ENCODE data around the gene SORCS2. TPM values are rescaled to one million over a fixed set of nuclear protein-coding genes. Genes with fewer than 3 reads are reported as not detected.

The SORCS2 gene
- total and polyA plus RNA-seq, 2 of the 8 experiments (the other 6 are each of a cell fraction or from before 2014, with no cell fraction given), result 0.36 to 1.8 TPM

DNA sequence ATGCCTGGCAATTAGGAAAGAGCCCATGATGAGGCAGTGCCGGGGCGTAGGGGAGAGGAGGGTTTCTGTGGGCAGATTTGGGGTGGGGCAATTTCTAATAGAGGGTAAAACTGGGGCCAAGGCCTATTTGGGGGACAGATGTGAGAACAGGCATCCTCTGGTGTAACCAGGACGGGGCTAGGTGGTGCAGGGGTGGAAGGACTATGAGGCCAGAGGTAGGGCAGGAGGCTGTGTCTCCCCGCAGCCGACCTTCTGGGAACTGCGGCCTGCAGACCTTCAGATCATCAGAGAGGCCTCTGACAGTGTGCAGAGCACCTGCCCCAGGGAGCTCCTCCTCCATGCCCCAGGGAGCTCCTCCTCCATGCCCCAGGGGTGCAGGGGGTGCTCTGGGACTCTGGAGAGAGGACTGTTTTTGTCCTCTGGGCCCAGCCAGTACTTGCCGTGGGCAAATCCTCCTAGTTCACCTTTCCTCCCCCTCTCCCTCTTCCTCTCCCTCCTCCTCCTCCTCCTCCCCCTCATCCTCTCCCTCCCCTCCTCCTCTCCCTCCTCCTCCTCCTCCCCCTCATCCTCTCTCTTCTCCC is 101.9 kb downstream of the SORCS2 start:
- H3K36me3 ChIP-seq (ENCODE audit: control insufficient read depth in 2 of 4, insufficient read depth in 4 of 4, low read length in 3 of 4), result no peaks in the 10 kb centered on the region
- no peak overlapping the region for H2BK20ac ChIP-seq (ENCODE audit: low read length)
- H3K27me3 ChIP-seq (replicated peaks in 1 of 4; ENCODE audit: control insufficient read depth in 3 of 4, extremely low read depth in 1 of 4, insufficient read depth in 3 of 4, low read length in 3 of 4), result no peaks in the 10 kb centered on the region
- no peaks in the 10 kb centered on the region for H3K79me1 ChIP-seq (ENCODE audit: low read depth, low read length)
- FAIRE-seq (no peak), DNase-seq (ENCODE audit: low read depth in 1 of 2, low spot score in 2 of 2) (no peak)
- H3K56ac ChIP-seq (replicated peaks; ENCODE audit: insufficient read length, low read depth, low read length), result no peak overlapping the region
- no peak overlapping the region for H4K91ac ChIP-seq (replicated peaks; ENCODE audit: insufficient read length, low read length)
- H4K8ac ChIP-seq (ENCODE audit: extremely low read depth, insufficient read depth, low read length), result no peak overlapping the region
- H3K23ac ChIP-seq (ENCODE audit: insufficient read length), result no peak overlapping the region
- no peak overlapping the region for H3K18ac ChIP-seq (ENCODE audit: extremely low read depth, low read length)
- ChIA-PET CTCF (ENCODE audit: partially characterized antibody) (interaction anchor here (0.7 to 4.9 kb wide), 3 partner anchors 18 to 106 kb away, joined by 3 to 38 read pairs (median 3); no protein-coding TSS in a partner anchor), POLR2A (ENCODE audit: partially characterized antibody) (no interaction called here)
- no peak overlapping the region for H4K5ac ChIP-seq (ENCODE audit: insufficient read length, low read depth, low read length)
- H2BK120ac ChIP-seq (replicated peaks; ENCODE audit: low read depth, low read length), result no peak overlapping the region
- H3K4me2 ChIP-seq (ENCODE audit: insufficient read depth in 1 of 2, low read depth in 2 of 2, low read length in 2 of 2), result no peak overlapping the region
- no peak overlapping the region for H2AFZ ChIP-seq (ENCODE audit: low read length)
- H3K79me2 ChIP-seq (ENCODE audit: control insufficient read depth in 1 of 2, insufficient read depth in 2 of 2, low read length in 2 of 2), result no peaks in the 10 kb centered on the region
- H4K20me1 ChIP-seq (replicated peaks in 1 of 2; ENCODE audit: control insufficient read depth in 1 of 2, insufficient read depth in 2 of 2, low read length in 2 of 2), result peaks cover 0 to 1% of the 10 kb centered on the region in 2 experiments
- H2BK5ac ChIP-seq (ENCODE audit: low read depth, low read length), result no peak overlapping the region
- H2AK5ac ChIP-seq (ENCODE audit: low read depth, low read length), result no peak overlapping the region
- no peaks in the 10 kb centered on the region; the same call in 1 of the 2 replicates for H3K23me2 ChIP-seq (ENCODE audit: low read depth, low read length)
- no peak overlapping the region for H3K14ac ChIP-seq (ENCODE audit: insufficient read length)
- no peaks in the 10 kb centered on the region for H3K9me3 ChIP-seq (ENCODE audit: insufficient read depth in 2 of 2, low read depth in 1 of 2, low read length in 1 of 2)
- H3K4ac ChIP-seq (replicated peaks; ENCODE audit: insufficient read length, low read depth, low read length), result no peak overlapping the region
- H2BK12ac ChIP-seq (ENCODE audit: low read depth, low read length), result no peak overlapping the region
- H2BK15ac ChIP-seq (ENCODE audit: low read length), result no peak overlapping the region
- no peak overlapping the region for H3K9ac ChIP-seq (replicated peaks in 1 of 4; ENCODE audit: extremely low read depth in 1 of 4, low read depth in 3 of 4, low read length in 3 of 4)
- H3K27ac ChIP-seq (ENCODE audit: low read depth, low read length), result no peak overlapping the region
- peaks cover 0 to 5% (median 0%) of the 10 kb centered on the region in 4 experiments; a peak in 1 of 7 replicates for H3K4me1 ChIP-seq (replicated peaks in 1 of 4; ENCODE audit: control insufficient read depth in 3 of 4, insufficient read depth in 4 of 4, low read length in 3 of 4)
- 61% methylated on average over 5 of the region's 7 CpGs; no CpG with 5 or more reads in 1 of the 2 experiments for WGBS, 2 experiments (ENCODE audit: extremely low coverage in 1 of 2, insufficient coverage in 1 of 2, insufficient read length in 1 of 2, insufficient replicate concordance in 2 of 2, low coverage in 1 of 2, low lambda C conversion rate in 2 of 2, missing lambda C conversion rate in 1 of 2)
- TF ChIP-seq SIRT6 (IDR thresholded peaks at IDR 0.05; ENCODE audit: low read length) (no peak), CEBPB (IDR thresholded peaks at IDR 0.05; ENCODE audit: low read depth, low read length) (no peak), RBBP5 (IDR thresholded peaks at IDR 0.05; ENCODE audit: borderline replicate concordance, low read depth, low read length) (no peak), ZNF274 (IDR thresholded peaks at IDR 0.05; ENCODE audit: borderline replicate concordance, extremely low read depth, low read length) (no peak), GABPA (IDR thresholded peaks at IDR 0.05; ENCODE audit: borderline replicate concordance, insufficient read depth, low read length) (no peak), KDM5A (IDR thresholded peaks at IDR 0.05; ENCODE audit: low read length) (no peak)
- TF ChIP-seq, protein P1, sequence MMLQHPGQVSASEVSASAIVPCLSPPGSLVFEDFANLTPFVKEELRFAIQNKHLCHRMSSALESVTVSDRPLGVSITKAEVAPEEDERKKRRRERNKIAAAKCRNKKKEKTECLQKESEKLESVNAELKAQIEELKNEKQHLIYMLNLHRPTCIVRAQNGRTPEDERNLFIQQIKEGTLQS (IDR thresholded peaks at IDR 0.05; ENCODE audit: insufficient read depth, low read depth, low read length), result no peak
- H3K4me3 ChIP-seq (ENCODE audit: extremely low read depth in 1 of 4, insufficient read depth in 2 of 4, low read depth in 3 of 4, low read length in 4 of 4), result no peak overlapping the region
